BLaER1 (cell line): ENCODE data around the gene GOLPH3.

Experiments used
- H3K27ac ChIP-seq: shearing (Covaris generic); formaldehyde crosslinking; 2 replicates; pipeline ENCODE4 v1.8.1; 2022
- H3K27me3 ChIP-seq: shearing (Covaris generic); formaldehyde crosslinking; 2 replicates; pipeline ENCODE4 v1.8.1; 2022
- H3K36me3 ChIP-seq: shearing (Covaris generic); formaldehyde crosslinking; 2 replicates; pipeline ENCODE4 v1.8.1; 2022
- H3K4me1 ChIP-seq: shearing (Covaris generic); formaldehyde crosslinking; 2 replicates; pipeline ENCODE4 v1.8.1; 2022
- H3K4me2 ChIP-seq: shearing (Covaris generic); formaldehyde crosslinking; 2 replicates; pipeline ENCODE4 v1.8.1; 2022
- H3K4me3 ChIP-seq: shearing (Covaris generic); formaldehyde crosslinking; 2 replicates; pipeline ENCODE4 v1.8.1; 2022
- H3K9ac ChIP-seq: shearing (Covaris generic); formaldehyde crosslinking; 2 replicates; pipeline ENCODE4 v1.8.1; 2022
- H3K9me3 ChIP-seq: shearing (Covaris generic); formaldehyde crosslinking; 2 replicates; pipeline ENCODE4 v1.8.1; 2022
- H4K20me1 ChIP-seq: shearing (Covaris generic); formaldehyde crosslinking; 2 replicates; pipeline ENCODE4 v1.8.1; 2022
- Cebpa-rat ChIP-seq: shearing (Covaris generic); IDR thresholded peaks from 2 replicates; pipeline ENCODE4 v1.8.1; 2022

GOLPH3 gene

DNA sequence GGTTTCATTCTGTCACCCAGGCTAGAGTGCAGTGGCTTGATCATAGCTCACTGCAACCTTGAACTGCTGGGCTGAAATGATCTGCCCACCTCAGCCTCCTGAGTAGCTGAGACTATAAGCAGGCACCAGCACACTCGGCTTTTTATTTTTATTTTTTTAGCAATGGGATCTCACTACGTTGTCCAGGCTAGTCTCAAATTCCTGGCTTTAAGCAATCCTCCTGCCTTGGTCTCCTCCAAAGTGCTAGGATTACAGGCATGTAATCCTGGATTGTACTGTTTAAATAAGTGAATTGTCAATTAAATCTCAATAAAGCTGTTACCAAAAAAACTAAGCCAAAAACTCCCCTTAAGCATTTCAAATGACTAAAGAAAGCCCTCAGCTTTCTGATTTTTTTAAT is 18.9 kb downstream of the GOLPH3 start:
- Histone ChIP-seq H4K20me1 (peaks cover 100% of the 10 kb centered on the region), H3K9me3 (peaks cover 9% of the 10 kb centered on the region), H3K27ac (no peak overlapping the region), H3K36me3 (peaks cover 65% of the 10 kb centered on the region), H3K4me2 (no peak overlapping the region), H3K9ac (no peak overlapping the region), H3K4me1 (no peaks in the 10 kb centered on the region), H3K4me3 (no peak overlapping the region), H3K27me3 (no peaks in the 10 kb centered on the region)
- TF ChIP-seq Cebpa-rat, result no peak

DNA sequence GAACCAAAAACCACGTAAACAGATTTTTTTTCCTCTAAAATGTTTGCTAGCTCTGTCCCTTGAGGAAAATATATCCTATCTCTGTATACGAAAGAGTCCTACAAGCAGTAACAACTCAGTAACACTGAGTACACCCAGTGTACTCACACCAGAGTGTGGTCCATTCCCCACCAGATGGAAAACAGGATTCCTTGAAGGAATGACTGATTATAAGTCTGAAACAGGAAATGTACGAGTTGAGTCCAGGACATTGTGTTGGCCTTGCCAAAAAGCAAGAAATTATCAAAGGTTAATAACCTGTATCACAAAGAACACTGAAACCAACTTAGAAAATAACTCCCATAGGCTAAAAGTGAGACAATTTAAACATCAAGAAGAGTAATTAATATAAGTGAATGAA is 20.4 kb downstream of the GOLPH3 start:
- no peak overlapping the region for H3K4me3 ChIP-seq
- no peaks in the 10 kb centered on the region for H3K27me3 ChIP-seq
- no peak overlapping the region for H3K4me2 ChIP-seq
- H3K27ac ChIP-seq, result no peak overlapping the region
- H3K9ac ChIP-seq, result no peak overlapping the region
- H3K9me3 ChIP-seq, result peaks cover 14% of the 10 kb centered on the region
- peaks cover 100% of the 10 kb centered on the region for H4K20me1 ChIP-seq
- no peaks in the 10 kb centered on the region for H3K4me1 ChIP-seq
- H3K36me3 ChIP-seq, result peaks cover 70% of the 10 kb centered on the region
- TF ChIP-seq Cebpa-rat, result no peak

DNA sequence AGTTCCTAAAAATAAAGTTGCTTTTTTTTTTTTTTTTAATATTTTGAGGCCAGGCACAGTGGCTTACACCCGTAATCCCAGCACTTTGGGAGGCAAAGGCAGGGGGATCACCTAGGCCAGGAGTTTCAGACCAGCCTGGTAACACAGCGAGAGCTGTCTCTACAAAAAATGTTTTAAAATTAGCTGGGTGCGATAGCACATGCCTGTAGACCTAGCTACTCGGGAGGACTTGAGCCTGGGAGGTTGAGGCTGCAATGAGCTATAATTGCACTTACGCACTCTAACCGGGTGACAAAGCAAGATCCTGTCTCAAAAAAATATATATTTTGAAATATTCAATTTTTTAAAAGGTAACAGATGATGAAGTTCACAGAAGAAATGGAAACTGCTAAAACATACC is 22.9 kb downstream of the GOLPH3 start:
- Histone ChIP-seq H3K9ac (no peak overlapping the region), H3K4me1 (no peaks in the 10 kb centered on the region), H3K4me2 (no peak overlapping the region), H3K4me3 (no peak overlapping the region), H3K27ac (no peak overlapping the region), H3K36me3 (peaks cover 60% of the 10 kb centered on the region), H3K9me3 (peaks cover 22% of the 10 kb centered on the region), H4K20me1 (peaks cover 100% of the 10 kb centered on the region), H3K27me3 (no peaks in the 10 kb centered on the region)
- no peak for TF ChIP-seq Cebpa-rat

DNA sequence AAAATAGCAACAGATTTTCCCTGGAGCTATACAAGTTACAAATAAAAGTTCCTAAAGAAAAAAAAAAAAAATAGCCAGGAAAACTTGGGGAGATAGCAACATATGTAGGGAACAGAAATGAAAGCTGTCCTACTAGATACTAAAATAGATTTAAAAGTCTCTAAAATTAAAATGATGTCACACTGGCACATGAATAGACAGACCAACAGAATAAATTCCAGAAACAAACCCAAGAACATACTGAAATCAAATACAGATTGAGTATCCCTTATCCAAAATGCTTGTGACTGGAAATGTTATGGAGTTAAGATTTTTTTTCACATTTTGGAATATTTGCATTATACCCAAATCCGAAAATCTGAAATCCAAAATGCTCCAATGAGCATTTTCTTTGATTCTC is 23.8 kb downstream of the GOLPH3 start:
- no peak for TF ChIP-seq Cebpa-rat
- H3K4me3 ChIP-seq, result no peak overlapping the region

GRCh38 chr5:32147959-32148358 is 26.2 kb downstream of the GOLPH3 start:
- no peaks in the 10 kb centered on the region for H3K27me3 ChIP-seq
- no peak overlapping the region for H3K9ac ChIP-seq
- peaks cover 96% of the 10 kb centered on the region for H4K20me1 ChIP-seq
- peaks cover 71% of the 10 kb centered on the region for H3K36me3 ChIP-seq
- H3K4me3 ChIP-seq, result no peak overlapping the region
- no peaks in the 10 kb centered on the region for H3K4me1 ChIP-seq
- TF ChIP-seq Cebpa-rat, result no peak
- H3K27ac ChIP-seq, result no peak overlapping the region
- no peak overlapping the region for H3K4me2 ChIP-seq
- H3K9me3 ChIP-seq, result peaks cover 41% of the 10 kb centered on the region

More for the DNA sequence above, 23.8 kb downstream of the GOLPH3 start:
- Histone ChIP-seq H3K9ac (no peak overlapping the region), H3K4me2 (no peak overlapping the region), H3K4me1 (no peaks in the 10 kb centered on the region), H3K27me3 (no peaks in the 10 kb centered on the region), H3K27ac (no peak overlapping the region), H3K36me3 (peaks cover 62% of the 10 kb centered on the region), H3K9me3 (peaks cover 30% of the 10 kb centered on the region), H4K20me1 (peaks cover 100% of the 10 kb centered on the region)

DNA sequence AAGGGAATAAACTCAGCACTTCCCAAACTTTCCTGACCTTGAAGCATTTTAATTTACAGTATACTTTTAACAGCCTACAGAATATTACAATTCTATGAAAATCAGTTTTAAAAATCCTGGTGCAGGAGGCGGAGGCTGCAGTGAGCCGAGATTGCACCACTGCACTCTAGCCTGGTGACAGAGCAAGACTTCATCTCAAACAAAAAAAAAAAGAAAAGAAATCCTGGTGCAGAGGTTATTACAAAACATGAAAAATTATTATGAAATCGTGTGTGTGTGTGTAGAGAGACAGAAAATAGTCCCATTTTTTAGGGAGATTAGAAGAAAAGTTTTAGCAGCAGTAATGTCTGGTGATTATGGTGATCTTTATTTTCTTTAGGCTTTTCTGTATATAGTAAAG is 26.9 kb downstream of the GOLPH3 start:
- Histone ChIP-seq H3K9me3 (peaks cover 35% of the 10 kb centered on the region), H3K4me3 (no peak overlapping the region), H3K4me2 (no peak overlapping the region), H4K20me1 (peaks cover 88% of the 10 kb centered on the region), H3K9ac (no peak overlapping the region), H3K36me3 (peaks cover 69% of the 10 kb centered on the region), H3K27ac (no peak overlapping the region), H3K27me3 (no peaks in the 10 kb centered on the region), H3K4me1 (no peaks in the 10 kb centered on the region)
- TF ChIP-seq Cebpa-rat, result no peak

GRCh38 chr5:32145378-32145777 is 28.7 kb downstream of the GOLPH3 start:
- Histone ChIP-seq H3K27ac (no peak overlapping the region), H3K9me3 (peaks cover 35% of the 10 kb centered on the region), H3K4me3 (no peak overlapping the region), H3K4me1 (no peaks in the 10 kb centered on the region), H3K4me2 (no peak overlapping the region), H3K36me3 (peaks cover 68% of the 10 kb centered on the region), H3K27me3 (no peaks in the 10 kb centered on the region), H3K9ac (no peak overlapping the region), H4K20me1 (peaks cover 81% of the 10 kb centered on the region)
- TF ChIP-seq Cebpa-rat, result no peak

DNA sequence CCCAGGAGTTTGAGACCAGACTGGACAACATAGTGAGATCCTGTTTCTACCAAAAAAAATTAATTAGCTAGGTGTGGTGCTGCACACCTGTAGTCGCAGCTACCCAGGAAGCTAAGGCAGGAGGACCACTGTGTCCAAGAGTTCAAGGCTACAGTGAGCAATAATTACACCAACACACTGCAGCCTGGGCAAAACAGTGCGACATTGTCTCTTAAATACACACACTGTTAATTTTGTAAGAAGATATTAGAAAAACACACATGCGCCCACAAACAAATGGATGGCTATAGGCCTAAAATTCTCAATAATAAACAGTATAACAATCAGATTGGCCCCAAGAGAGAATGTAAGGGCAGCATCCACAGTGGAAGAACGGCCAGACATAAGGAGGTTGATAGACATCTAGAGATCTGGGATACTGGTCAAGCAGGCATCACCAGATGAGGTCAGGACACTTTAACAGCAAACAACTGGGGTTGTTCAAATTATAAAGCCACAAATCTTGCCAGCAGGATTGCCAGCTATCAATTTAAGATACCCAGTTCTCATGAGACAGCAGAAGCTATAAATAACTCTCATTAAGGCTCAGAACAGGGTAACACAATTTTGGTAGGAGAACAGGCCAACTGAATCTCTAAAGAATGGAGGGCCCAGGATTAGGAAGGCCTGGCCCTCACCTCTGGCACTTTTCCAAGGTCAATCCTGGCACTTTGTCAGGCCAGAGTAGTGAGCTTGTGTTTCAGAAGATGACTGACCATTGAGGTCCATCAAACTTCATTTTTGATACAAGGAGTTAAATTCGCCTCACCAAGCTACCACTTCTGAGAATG is 29.5 kb downstream of the GOLPH3 start:
- Histone ChIP-seq H3K9ac (no peak overlapping the region), H3K4me1 (no peaks in the 10 kb centered on the region), H3K4me2 (no peak overlapping the region), H3K36me3 (peaks cover 70% of the 10 kb centered on the region), H4K20me1 (peaks cover 81% of the 10 kb centered on the region), H3K9me3 (peaks cover 35% of the 10 kb centered on the region), H3K27me3 (no peaks in the 10 kb centered on the region), H3K4me3 (no peak overlapping the region), H3K27ac (no peak overlapping the region)
- TF ChIP-seq Cebpa-rat, result no peak

GRCh38 chr5:32143617-32144377 is 30.3 kb downstream of the GOLPH3 start:
- H4K20me1 ChIP-seq, result peaks cover 81% of the 10 kb centered on the region
- H3K4me3 ChIP-seq, result no peak overlapping the region
- H3K9ac ChIP-seq, result no peak overlapping the region
- no peak overlapping the region for H3K4me2 ChIP-seq
- H3K36me3 ChIP-seq, result peaks cover 72% of the 10 kb centered on the region
- no peaks in the 10 kb centered on the region for H3K27me3 ChIP-seq
- H3K27ac ChIP-seq, result no peak overlapping the region
- no peaks in the 10 kb centered on the region for H3K4me1 ChIP-seq
- no peak for TF ChIP-seq Cebpa-rat
- H3K9me3 ChIP-seq, result peaks cover 31% of the 10 kb centered on the region

DNA sequence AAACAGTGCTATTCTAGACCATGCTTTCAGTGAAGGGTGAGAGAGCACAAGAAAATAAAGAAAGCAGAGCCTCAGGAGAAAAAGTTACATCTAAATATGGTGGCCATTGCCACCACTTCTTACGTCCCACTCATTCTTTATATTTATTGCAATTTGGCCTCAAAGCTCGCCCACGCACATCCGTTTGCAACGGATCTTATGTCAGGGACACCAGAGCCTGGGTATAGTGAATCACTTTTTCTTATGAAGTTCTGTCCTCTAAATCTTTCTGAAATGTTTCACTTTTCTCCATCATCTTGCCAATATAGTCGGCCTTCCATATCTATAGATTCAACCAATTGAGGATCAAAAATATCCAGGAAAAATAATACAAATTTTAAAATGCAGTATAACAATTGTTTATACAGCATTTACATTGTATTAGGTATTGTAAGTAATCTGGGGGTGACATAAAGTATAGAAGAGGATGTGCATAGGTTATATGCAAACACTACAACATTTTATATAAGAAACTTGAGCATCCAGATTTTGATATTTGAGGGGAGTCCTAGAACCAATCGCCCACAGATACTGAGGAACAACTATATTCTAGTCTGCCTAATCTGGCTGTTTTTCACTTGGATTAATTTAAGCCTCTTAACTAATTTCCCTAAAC is 35.2 kb downstream of the GOLPH3 start:
- H3K27ac ChIP-seq, result no peak overlapping the region
- no peak for TF ChIP-seq Cebpa-rat
- H3K9me3 ChIP-seq, result 0 out of 2 replicates have a peak, but pooled peaks cover under 1% of the 10 kb centered on the region
- no peaks in the 10 kb centered on the region for H3K4me1 ChIP-seq
- no peaks in the 10 kb centered on the region for H3K27me3 ChIP-seq
- no peak overlapping the region for H3K4me2 ChIP-seq
- H3K4me3 ChIP-seq, result no peak overlapping the region
- peaks cover 77% of the 10 kb centered on the region for H3K36me3 ChIP-seq
- H3K9ac ChIP-seq, result no peak overlapping the region
- peaks cover 59% of the 10 kb centered on the region for H4K20me1 ChIP-seq
